ENCODE measurements around the gene MACO1.

- TF ChIP-seq EZH2 (IDR thresholded peaks at IDR 0.05) = no peak
- TF ChIP-seq POLR2AphosphoS5 (IDR thresholded peaks at IDR 0.05; ENCODE audit: borderline replicate concordance, low read depth, low read length) = no peak
- no peak for TF ChIP-seq FOXP2 (optimal IDR thresholded peaks at IDR 0.05; ENCODE audit: control extremely low read depth, extremely low read length, insufficient read depth)
These were observed 105.4 kb downstream of the MACO1 start for GRCh38 chr1:25536124-25536523.

Data from SK-N-MC (cell line).